ENCODE data around the gene SNX10.

The SNX10 gene

DNA sequence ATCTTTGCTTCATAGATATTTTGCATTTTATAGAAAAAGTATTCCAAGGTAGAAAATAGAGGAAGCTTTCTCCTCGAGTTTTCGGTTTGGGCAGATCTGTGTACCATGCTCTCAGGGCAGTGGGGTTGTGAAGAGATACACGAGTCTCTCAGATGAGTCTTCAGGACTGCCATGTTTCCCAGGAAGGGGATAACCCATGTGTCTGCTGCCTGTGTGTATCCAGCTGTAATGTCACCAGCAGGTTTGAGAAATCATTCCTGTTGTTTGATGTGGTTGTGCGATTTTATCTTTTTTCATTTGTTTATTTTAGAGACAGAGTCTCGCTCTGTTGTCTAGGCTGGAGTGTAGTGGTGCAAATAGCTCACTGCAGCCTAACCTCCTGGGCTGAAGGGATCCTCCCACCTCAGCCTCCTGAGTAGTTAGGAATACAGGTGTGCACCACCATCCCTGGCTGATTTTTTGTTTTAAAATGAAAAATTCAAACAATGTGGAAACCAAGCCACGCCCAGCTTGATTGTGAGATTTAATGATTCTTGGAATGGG lies 48.9 kb downstream of the SNX10 start:
- DNase-seq, result no peak

DNA sequence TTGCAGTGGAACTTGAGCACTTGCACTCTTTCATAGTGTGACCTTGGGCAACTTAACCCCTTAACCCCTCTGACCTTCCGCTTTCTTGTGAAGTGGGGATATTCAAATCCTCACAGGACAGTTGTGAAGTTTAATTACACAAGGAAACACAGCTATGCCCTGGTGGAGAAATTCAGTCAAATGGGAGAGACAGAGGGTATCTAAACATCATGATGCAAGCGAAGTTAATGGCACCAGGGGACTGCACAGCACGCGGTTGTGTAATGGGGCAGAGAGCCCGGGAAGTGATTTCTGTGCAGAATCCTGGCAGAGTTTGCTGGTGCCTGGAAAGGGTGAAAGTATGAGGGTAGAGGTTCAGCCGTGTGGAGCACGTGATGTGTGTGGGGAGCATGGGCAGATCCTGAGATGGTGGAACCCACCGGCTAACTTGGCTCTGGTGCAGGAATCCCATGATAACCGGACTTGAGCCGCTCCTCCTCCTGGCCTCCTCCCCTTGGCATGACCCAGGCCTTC lies 51.7 kb downstream of the SNX10 start:
- no peak for DNase-seq

DNA sequence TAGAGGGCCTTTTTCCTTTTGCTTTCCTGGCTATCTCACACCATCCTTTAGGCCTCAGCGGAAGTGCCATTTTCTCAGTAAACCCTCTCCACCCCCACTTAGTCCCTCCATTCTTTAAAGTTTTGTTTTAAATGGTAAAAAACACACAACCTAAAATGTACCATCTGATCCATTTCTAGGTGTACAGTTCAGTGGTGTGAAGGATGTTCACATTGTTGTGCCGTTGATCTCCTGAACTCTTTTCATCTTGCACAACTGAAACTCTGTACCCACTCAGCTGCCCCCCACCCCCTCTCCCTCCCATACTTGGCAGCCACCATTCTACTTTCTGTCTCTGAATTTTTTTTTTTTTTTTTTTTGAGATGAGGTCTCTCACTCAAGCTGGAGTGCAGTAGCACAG lies 52.2 kb downstream of the SNX10 start:
- no peak for DNase-seq

DNA sequence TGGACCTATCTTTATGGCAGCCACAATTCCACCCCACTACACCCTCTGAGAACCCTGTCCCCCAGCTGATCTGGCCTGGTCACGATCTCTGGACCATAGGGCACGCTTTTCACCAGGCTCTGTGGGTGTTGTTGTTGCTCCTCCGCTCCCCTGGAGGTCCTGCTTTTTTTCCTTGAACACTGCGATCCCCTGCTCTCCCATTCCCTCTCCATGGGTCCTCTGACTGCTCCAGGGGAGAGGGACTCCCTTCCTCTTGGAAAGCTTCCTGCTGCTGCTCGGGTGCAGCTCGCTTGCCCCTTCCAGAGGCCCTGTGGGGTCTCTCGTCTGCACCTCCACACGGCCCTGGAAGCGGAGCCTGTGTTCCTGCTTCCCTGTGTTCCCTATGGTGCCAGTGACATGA lies 53.5 kb downstream of the SNX10 start:
- DNase-seq, result no peak

DNA sequence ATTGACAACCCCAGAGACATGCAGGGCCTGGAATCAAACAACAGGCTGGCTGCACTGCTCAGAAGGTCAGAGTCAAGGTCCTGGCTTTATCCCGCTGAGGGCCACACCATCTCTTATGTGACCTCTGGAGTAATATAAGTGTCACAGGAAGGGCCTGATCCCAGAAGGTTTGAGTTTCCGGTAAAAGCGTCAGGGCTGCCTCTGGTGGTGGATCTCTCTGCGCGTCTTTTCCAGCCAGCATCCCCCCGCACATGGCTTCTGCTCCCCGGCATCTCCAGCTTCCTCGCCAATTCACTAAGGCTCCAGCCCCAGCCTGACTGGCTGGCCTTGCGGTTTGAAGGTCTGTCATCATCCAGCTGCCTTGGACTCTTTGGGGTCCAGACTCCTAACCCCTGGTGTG lies 54.2 kb downstream of the SNX10 start:
- DNase-seq, result no peak

DNA sequence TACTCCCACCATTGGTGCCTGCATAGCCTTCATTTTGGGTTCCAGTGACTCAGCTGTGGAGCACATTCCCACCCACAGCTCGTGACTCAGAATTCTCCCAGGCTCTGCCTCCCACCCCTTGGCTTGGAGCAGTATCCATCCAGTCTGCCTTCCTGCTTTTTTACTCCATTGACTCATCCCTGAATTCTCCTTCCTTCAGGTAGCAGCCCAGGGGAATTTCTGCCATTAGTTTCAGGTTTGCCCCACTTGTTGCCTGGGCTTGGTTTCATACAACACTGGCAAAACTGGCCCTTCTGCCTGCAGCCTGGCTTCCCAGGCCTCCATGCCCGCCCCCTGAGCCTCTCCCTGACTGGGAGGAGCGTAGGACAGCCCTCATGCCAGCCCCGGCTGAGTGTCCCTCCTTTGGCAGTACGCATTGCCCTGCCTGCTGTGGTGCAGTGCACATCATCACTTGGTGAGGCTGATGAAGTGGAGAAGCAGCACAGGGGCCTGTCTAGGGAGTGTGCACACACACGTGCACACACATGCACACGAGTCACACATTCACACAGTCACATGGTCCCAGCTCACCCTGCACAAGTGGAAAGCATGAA lies 55.0 kb downstream of the SNX10 start:
- DNase-seq, result no peak

DNA sequence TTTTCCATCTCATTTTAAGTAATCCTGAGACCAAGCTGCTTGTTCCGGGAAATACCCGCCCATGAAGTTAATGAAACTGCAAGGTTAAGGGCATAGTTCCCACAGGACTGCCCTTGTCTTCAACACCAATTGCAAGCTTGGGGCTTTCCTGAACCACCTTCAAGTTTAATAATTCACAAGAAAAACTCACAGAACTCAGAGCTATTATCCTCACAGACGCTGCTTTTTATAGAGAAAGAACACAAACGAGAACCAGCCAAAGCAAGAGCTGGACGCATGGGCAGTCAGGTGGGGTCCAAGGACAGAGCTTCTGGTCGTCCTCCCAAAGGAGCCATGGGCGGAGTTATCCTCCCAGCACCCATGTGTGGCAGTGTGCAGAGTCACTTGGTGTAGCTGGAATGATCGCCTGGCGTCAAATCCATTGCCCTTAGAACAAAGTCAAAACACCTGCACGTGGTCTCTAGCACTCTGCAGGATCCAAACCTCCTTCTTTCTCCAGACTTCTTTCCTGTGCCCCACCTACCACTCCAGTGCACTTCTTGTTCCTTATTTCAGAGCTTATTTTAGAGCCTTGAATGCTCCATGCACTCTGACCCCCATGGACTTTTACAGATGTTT lies 56.7 kb downstream of the SNX10 start:
- no peak for DNase-seq

DNA sequence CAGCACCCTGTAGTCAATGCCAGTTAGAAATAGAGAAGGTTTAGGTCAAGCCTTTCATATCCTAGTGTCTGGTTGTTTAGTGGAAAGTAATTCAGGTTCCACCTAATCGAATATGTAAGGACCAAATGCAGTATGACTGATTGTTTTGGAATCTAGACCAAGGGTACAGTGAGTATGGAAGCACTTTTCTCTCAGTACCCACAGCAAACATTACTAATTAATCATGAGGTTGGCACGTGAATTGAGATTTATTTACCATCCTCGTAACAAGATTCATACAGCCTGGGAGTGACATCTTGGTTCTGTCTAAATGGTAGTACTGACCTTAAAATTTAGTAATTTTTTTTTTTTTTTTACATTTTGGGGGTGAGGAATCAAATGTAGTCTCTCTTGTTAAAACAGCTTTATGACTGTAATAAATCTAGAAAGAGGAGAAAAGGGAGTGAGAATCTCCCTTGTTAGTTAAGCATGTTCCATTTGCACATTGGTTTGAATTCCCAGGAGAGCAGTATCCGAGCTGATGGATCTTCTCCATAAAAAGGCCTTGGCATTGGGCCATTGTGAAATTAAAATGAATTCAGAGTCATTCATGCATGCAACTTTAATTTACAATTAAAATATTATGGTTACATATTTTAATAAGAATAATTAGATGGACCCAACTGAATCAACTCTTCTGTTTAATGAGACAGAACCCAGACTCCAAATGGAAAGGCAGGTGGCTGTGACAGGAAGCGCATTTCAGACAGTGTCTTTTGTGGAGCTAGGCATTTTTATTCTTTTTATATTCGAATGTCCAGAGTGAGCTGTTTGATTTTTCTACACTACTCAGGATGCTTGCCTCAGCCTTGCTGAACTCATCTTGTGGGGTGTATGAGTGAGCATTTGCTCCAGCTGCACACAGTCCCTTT lies 57.6 kb downstream of the SNX10 start:
- no peak for DNase-seq

DNA sequence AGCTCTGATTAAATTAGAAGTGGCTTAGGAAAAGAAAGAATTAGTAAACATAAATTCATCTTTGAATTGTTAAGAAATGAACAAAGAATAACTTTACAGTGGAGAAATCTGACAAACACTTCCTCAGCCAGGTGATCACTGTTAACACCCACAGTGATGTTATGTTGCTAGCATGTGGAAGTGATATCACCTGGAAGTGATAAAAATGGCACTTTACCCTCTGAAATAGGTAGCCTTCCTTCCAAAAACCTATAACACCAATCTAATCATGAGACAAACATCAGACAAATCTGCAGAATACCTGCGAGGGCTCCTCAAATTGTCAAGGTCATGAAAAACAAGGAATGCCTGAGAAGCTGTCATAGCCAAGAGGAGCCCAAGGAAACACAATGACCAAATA lies 59.5 kb downstream of the SNX10 start:
- no peak for DNase-seq

DNA sequence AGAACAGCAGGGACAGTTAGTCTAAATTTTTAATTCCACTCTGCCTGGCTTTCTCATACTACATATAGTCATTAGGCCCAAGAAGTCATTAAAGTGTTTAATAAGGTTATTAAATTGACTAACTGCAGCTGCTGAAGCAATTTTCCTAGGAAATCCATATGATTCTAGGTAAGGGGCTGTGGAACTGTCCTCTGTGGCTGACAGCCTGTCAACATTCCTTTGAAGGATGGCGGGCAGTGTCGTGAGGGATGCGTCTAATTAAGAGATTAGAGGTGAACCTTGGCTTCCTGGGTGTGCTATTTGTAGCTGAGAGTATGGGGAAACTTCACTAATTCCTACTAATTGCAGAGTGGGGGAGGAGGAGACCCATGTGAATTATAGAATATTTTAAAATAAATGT lies 64.6 kb downstream of the SNX10 start:
- no peak for DNase-seq

DNA sequence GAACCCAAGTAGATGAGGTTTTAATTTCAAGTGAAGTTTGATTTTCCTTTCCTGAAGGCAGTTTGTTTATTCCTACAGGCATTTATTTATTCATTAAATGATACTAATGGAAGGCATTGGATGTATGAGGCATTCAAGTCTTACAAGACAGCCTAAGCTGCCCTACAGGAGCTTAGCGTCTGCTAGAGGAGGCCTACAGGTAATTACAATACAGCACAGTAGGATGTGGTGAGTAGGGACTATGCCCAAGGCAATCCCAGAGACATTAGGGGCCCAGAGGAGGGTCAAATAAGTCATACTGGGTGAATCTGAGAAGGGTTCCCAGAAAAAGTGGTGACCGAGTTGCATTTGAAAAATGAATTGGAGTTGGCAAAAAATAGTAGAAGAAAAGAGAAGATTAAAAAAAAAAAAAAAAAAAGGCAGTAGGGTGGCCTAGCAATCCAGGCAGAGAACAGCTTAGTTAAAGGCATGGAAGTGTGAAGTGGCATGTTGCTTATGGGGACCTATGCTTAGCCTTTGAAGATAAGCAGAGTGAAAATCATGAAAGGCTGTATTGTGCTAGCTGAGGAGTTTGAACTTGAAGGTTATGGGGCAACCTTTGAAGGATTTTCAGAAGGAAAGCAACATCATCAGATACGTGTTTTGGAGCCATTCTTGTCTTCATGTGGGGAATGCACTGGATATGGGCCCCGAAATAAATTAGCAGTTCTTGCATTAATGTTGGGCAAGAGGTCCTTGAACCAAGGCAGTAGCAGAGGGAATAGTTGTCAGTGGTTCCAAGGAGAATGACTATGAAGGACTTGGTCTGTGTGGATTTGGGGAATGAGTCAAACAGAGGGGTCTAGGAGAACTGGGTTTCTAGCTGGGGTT lies 65.5 kb downstream of the SNX10 start:
- no peak for DNase-seq

DNA sequence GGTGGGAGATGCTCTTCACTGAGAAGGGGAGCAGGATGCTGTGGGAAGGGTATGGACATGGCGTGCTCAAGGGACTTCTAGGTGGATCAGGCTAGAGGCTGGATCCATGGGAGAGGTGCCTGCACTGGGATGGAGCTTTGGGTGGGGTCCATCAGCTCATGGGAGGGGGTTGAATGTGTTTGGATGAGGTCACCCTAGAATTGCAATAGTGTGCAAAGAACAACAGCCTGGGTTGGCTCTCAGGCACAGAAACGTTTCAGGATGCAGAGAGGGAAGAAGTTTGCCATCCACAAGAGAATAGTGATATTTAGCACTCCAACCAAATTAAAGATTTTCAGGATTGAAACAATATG lies 66.1 kb downstream of the SNX10 start:
- no peak for DNase-seq

DNA sequence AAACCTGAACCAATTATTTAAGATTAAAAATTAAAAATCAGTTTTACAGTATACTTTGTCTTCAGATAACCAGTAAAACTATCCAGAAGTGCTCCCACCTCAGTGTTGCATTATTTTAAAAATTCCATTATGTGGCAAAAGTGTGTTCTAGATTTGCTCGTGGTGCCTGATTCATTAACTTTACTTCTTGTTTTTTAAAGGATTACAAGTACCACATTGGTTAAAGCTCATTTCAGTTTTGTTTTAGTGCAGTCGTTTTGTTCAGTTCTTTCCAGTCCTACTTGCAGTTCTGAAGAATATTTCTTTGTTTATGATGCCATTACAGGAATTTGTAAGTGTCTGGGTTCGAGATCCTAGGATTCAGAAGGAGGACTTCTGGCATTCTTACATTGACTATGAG lies 69.0 kb downstream of the SNX10 start:
- no peak for DNase-seq

DNA sequence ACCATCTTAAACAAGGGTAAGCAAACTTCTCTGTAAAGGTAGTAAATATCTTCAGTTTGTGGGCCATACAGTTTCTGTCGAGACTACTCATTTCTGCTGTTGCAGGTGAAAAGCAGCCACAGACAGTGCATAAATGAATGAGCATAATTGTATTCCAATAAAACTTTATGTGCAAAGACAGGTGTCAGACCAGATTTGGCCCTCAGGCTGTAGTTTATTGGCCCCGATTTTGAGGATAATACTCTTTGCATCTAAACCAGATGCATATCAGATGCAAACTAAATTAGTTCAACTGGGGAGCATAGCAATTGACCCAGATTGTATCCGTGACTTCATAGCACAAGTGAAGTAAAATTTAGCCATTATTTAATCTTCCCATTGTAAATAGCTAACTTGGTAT lies 70.0 kb downstream of the SNX10 start:
- DNase-seq, result no peak

DNA sequence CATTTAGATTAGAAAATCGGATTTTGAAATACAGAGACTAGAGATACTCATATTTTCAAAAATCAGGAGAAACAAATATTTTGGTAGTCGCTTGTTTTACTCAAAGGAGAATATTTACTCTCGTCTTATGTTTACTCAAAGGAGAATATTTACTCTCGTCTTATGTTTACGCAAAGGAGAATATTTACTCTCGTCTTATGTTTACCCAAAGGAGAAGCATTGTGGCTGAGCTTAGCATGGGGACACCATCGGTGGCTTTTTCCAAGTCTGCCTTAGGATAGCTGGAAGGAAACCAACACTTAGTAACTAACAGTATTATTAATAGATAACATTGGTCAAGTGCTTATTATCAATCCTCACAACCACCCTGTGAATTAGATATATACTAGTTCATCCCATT lies 71.8 kb downstream of the SNX10 start:
- no peak for DNase-seq

DNA sequence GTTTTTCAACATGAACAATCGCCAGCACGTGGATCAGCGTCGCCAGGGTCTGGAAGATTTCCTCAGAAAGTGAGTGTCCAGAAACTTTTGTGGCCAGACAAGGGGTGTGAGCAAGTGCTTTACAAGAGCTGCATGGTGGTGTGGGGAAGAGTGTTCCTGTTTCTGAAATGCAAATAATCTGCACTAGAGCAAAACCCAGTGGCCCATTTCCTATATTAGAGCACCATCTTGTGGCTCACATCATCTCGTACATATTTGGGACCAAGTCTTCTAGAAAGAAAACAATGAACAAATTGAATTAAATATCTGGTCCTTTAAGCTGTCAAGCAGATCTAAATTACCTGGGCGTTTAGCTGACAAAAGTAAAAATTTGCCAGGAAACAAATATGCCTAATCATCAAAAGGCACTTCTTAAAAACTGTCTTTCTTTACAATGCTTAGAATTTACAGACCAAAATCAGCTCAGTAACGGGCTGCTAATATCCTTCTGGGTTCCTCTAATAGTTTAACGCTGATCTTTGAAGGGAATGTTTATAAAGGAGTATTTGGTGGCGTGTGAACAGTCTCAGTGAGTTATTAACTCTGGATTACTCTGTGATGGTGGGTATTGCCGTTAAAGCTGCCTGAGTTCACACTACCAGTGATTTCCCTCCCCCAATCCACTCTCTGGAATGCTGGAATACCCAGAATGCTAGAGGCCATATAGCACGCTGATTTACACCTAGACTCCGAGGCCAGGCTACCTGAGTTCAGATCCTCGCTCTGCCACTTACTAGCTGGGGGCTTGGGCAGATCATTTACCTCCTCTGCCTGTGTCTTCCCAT lies 73.6 kb downstream of the SNX10 start:
- DNase-seq, result peak; percentile 64

DNA sequence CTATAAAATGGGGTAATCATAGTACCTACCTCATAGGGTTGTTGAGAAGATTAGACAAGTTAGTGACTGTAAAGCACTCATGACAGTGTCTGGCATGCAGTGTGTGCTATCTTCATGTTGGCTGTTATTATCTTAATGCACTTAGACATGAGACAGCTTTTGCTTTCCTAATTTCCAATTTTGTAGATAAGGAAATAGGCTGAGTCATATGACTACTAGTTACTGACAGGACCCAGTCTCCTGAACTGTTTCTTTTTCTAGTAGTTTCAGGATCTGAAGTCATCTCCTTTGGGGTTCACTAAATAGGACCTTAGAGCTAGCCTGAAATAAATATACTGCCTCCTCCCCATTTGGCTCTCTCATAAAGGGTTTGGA lies 74.2 kb downstream of the SNX10 start:
- DNase-seq, result no peak

DNA sequence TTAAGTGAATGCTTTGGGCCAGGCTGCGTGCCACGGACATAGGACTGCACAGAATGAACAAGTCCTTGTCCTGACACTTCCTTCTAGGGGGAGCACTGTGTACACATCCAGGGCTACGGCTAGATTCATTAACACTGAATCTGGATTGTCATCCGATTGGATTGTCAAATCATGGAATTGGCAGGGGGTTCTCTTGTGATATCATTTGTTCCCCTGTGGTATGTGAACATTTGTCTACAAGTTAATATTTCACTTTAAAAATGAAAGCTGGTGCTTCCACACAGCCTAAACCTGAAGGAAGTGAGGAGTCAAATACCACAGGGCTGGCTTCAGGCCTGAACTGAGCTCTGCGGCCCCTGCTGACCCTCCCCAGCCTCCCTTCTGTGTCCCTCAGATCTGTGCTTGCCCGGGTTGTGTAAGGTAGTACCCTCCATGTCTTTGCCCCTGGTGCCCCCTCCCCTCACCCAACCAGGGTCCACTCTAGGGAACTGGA lies 75.6 kb downstream of the SNX10 start:
- no peak for DNase-seq

DNA sequence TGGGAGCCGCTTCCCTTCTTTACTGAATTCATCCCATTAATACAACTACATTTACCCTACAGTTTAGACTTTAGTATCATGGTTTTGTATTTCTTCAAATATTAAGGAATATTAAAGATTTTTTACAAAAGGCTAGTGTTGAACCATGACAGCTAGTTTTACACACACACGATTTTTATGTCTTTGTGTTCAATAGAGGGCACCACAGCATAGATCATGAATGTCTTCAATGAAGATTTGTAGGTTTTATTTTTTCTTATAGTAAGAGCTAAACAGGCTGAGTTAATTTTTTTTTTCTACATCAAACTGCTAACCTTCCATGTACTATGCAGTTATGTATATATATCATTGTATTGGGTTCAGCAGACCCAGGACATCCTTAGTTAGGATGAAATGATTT lies 76.9 kb downstream of the SNX10 start:
- DNase-seq, result no peak

DNA sequence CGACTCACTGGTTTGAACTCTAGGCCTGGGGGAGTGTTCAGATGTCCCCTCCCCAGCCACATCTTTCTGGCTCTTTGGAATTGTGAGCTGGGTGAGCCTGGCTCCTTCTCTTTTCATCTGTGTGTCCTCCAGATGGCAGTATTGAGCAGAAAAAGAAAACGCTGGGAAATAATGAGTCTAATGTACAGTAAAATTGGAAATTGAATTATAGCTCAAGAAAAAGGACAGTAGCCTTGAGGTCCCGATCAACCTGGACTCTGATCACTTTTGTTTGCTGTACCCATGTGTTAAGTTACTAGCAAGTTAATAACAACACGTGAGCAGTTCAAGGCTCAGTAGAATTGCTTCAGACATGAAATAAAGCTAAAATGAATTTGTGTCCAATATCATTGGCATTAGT lies 77.9 kb downstream of the SNX10 start:
- no peak for DNase-seq

DNA sequence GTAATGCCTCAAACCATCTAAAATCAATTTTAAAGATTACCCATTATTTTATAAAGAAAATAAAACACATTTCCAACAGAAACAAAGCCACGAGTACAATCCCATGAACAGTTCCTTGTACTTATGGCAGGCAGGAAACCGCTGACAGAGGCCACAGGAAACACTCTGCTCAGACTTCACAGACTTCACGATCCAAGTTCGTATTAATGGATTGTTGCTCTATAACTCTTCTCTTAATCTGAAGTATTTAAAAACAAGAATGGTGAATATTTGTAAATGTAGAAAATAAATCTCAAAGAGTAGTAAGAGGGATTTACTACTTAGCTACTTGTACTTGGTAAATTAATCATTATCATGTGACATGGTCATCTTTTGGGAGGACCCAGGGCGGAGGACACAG lies 78.3 kb downstream of the SNX10 start:
- no peak for DNase-seq

DNA sequence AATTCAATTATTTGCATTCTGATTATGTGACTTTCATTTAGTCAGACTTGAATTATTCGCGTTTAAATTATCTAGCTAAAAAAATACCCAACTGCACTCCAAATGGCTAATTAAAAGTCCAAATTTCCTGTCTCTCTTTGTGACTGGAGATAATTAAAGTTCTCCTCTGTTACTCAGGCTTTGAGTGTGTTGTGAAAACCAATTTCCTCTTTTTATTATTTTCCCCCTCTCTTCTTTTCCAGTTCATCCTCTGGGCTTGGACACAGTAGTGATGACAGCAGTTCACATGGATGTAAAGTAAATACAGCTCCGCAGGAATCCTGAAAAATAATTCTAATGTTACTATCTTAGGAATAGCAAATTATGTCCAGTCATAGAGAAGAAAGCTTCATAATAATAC lies 80.6 kb downstream of the SNX10 start:
- no peak for DNase-seq
